CD4-positive, alpha-beta T cell (primary cell): ENCODE results near the gene IL16. TPM values are rescaled to one million over a fixed set of nuclear protein-coding genes. Genes with fewer than 3 reads are reported as not detected.

Source experiments
- ATAC-seq: fragments of 200-7000 bp; cut with Tn5 transposase; one replicate; pipeline ENCODE4 v1.10.0; 2022; ENCODE audit warnings: mild to moderate bottlenecking; ENCODE audit not compliant: poor library complexity
- CTCF ChIA-PET: fragments of 350-600 bp; sonication (Branson Sonifier 250); formaldehyde crosslinking; loops from one replicate; lab custom pipeline; 2021; ENCODE audit warnings: antibody characterized with exemption, inconsistent platforms; lab: Charles Lee
- POLR2A ChIA-PET: fragments of 350-600 bp; sonication (Branson Sonifier 250); formaldehyde crosslinking; loops from one replicate; lab custom pipeline; 2021; ENCODE audit warnings: antibody characterized with exemption, inconsistent platforms; lab: Charles Lee
- DNase-seq, 14 experiments: peaks; one replicate each; pipeline ENCODE4 v3.0.0-alpha.2; 2013 to 2020; ENCODE audit warnings: mixed read lengths in 2 of 14
- H3K27ac ChIP-seq, 2 donors: one replicate each; pipeline versions ENCODE4 v1.5.1 to v1.7.0; 2013; ENCODE audit warnings: low read length in 2 of 2, low read depth in 1 of 2, mild to moderate bottlenecking in 1 of 2
- H3K27me3 ChIP-seq, 2 experiments: 1 replicate in 1 of 2; 2 replicates in 1 of 2; pipeline versions ENCODE4 v1.6.1 to v1.7.0; 2013; ENCODE audit warnings: low read length in 2 of 2, control low read depth in 1 of 2, mild to moderate bottlenecking in 1 of 2, moderate library complexity in 1 of 2; ENCODE audit not compliant: insufficient read depth in 2 of 2, control insufficient read depth in 1 of 2
- H3K36me3 ChIP-seq: one replicate; pipeline ENCODE4 v1.6.1; 2013; ENCODE audit warnings: low read length, control low read depth; ENCODE audit not compliant: insufficient read depth
- H3K4me1 ChIP-seq: one replicate; pipeline ENCODE4 v1.6.1; 2013; ENCODE audit warnings: low read length, control low read depth; ENCODE audit not compliant: insufficient read depth
- H3K4me3 ChIP-seq: one replicate; pipeline ENCODE4 v1.5.1; 2013; ENCODE audit warnings: mild to moderate bottlenecking, low read length, moderate library complexity
- H3K9me3 ChIP-seq, 2 experiments: 1 replicate in 1 of 2; 2 replicates in 1 of 2; pipeline versions ENCODE4 v1.6.1 to v1.7.0; 2013; ENCODE audit warnings: low read length in 2 of 2, mild to moderate bottlenecking in 2 of 2, control low read depth in 1 of 2, moderate library complexity in 1 of 2; ENCODE audit not compliant: control insufficient read depth in 1 of 2, insufficient read depth in 1 of 2
- H3K27ac Mint-ChIP-seq: one replicate; pipeline ENCODE4 v1.8.0; 2020; ENCODE audit warnings: mixed read lengths
- H3K27me3 Mint-ChIP-seq: one replicate; pipeline ENCODE4 v1.8.0; 2021; ENCODE audit warnings: mixed read lengths
- H3K36me3 Mint-ChIP-seq: one replicate; pipeline ENCODE4 v1.8.0; 2021; ENCODE audit warnings: low read depth, mixed read lengths
- H3K4me1 Mint-ChIP-seq: one replicate; pipeline ENCODE4 v1.8.0; 2021; ENCODE audit warnings: low read depth, mixed read lengths
- H3K4me3 Mint-ChIP-seq: one replicate; pipeline ENCODE4 v1.8.0; 2020; ENCODE audit warnings: mild to moderate bottlenecking, mixed read lengths
- H3K9me3 Mint-ChIP-seq: one replicate; pipeline ENCODE4 v1.8.0; 2020; ENCODE audit warnings: mixed read lengths
- intact Hi-C, 2 experiments: fragments of 100-400 bp; cut with DNase I in 1 of 2; cut with micrococcal nuclease in 1 of 2; formaldehyde crosslinking; loops; one replicate each; pipeline versions ENCODE4 v1.15.1 to v1.9.0; 2023 to 2025; cut with DNase I, micrococcal nuclease
- total RNA-seq, 174 experiments: library from RNA in 2 of 174; stranded (reverse) in 2 of 174; gene quantifications; one replicate each; pipeline ENCODE4 v1.2.3 and lab custom pipeline; 2021 to 2026
- TF ChIP-seq, protein P1 (sequence below): fragments of 200-600 bp; IDR thresholded peaks from one replicate; pipeline ENCODE4 v1.8.0; 2022; ENCODE audit warnings: antibody characterized with exemption, mild to moderate bottlenecking

Gene IL16
- total RNA-seq, 2 experiments from 2014 or later, result 164 to 168 TPM

DNA sequence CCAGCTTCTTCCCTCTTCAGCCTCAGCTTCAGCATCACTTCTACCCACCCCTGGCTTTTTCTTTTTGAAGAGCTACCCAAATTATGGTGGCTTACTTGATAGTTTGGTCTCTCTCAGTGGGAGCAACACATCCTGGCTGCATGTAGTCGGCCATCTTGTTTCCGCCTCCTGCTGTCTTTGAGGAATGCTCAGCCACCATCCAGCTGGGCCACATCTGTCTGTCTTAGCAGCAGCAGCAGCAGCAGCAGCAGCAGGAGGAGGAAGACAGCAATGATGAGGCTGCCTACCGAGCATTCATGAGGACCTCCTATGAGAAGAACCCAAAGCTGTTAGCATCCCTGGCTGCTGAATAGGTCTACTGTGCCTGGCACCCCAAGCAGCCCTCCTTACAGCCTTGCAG lies 19.7 kb downstream of the IL16 start:
- H3K4me1 Mint-ChIP-seq, result no peaks in the 10 kb centered on the region
- ChIA-PET POLR2A (no interaction called here), CTCF (no interaction called here)
- H3K27ac Mint-ChIP-seq, result no peak overlapping the region
- H3K36me3 Mint-ChIP-seq, result no peaks in the 10 kb centered on the region
- Histone ChIP-seq H3K27ac (no peak overlapping the region), H3K27me3 (peaks cover 0 to 11% of the 10 kb centered on the region in 2 experiments), H3K4me3 (no peak overlapping the region), H3K36me3 (no peaks in the 10 kb centered on the region), H3K4me1 (no peaks in the 10 kb centered on the region), H3K9me3 (peaks cover 10 to 21% of the 10 kb centered on the region in 2 experiments)
- ATAC-seq (no peak), DNase-seq (no peak)
- intact Hi-C loops, result no loop called here
- peaks cover 4% of the 10 kb centered on the region for H3K9me3 Mint-ChIP-seq
- TF ChIP-seq, protein P1, sequence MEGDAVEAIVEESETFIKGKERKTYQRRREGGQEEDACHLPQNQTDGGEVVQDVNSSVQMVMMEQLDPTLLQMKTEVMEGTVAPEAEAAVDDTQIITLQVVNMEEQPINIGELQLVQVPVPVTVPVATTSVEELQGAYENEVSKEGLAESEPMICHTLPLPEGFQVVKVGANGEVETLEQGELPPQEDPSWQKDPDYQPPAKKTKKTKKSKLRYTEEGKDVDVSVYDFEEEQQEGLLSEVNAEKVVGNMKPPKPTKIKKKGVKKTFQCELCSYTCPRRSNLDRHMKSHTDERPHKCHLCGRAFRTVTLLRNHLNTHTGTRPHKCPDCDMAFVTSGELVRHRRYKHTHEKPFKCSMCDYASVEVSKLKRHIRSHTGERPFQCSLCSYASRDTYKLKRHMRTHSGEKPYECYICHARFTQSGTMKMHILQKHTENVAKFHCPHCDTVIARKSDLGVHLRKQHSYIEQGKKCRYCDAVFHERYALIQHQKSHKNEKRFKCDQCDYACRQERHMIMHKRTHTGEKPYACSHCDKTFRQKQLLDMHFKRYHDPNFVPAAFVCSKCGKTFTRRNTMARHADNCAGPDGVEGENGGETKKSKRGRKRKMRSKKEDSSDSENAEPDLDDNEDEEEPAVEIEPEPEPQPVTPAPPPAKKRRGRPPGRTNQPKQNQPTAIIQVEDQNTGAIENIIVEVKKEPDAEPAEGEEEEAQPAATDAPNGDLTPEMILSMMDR, result no peak
- peaks cover 3% of the 10 kb centered on the region for H3K27me3 Mint-ChIP-seq
- H3K4me3 Mint-ChIP-seq, result no peak overlapping the region

DNA sequence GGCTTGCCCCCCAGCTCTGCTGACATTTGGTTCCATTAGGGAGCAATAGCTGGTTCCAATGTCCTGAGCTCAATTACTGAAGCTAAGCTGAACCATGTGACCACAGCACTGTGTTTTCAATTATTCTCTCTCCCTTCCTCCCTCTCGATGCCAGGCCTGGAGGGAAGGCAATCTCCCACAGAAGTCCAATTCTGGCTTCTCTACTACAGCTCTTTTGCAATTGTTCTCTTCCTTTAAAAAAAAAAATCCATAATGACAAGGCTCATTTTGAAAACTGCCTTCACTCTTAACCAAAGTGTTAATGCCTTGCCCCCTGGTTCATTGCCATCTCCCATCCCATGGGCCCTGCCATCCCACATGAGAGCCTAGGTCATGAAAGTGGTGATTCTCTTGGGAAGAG lies 24.8 kb downstream of the IL16 start:
- H3K4me1 Mint-ChIP-seq, result no peaks in the 10 kb centered on the region
- Histone ChIP-seq H3K4me1 (no peaks in the 10 kb centered on the region), H3K4me3 (no peak overlapping the region), H3K9me3 (no peaks in the 10 kb centered on the region), H3K27me3 (peaks cover 0 to 6% of the 10 kb centered on the region in 2 experiments), H3K36me3 (no peaks in the 10 kb centered on the region), H3K27ac (no peak overlapping the region)
- ATAC-seq (no peak), DNase-seq (no peak)
- POLR2A ChIA-PET, result no interaction called here
- TF ChIP-seq, protein P1, result no peak
- no peak overlapping the region for H3K27ac Mint-ChIP-seq
- CTCF ChIA-PET, result no interaction called here
- no peak overlapping the region for H3K4me3 Mint-ChIP-seq
- intact Hi-C loops, result no loop called here
- H3K36me3 Mint-ChIP-seq, result no peaks in the 10 kb centered on the region
- no peaks in the 10 kb centered on the region for H3K27me3 Mint-ChIP-seq
- no peaks in the 10 kb centered on the region for H3K9me3 Mint-ChIP-seq

DNA sequence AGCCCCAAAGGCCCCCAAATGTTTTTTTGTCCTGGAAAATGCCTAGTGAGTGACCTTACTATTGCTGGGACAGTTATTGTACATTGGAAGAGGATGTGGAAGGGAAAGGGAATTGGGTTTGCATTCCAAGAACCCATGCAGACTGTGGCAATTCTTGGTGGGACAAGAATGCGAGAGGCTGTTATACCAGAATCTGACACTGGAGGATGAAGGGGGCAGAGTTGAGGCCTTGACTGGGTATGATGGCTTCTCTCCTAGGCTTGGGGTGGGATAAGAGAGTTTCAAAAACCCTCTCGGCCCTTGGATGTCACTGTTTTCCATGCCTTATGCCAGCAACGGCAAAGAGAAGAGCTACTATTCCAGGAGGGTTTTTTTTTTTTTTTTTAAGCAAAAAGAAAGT lies 25.3 kb downstream of the IL16 start:
- intact Hi-C loops, result no loop called here
- H3K36me3 ChIP-seq, result no peaks in the 10 kb centered on the region
- no peak for DNase-seq
- Mint-ChIP-seq H3K36me3 (no peaks in the 10 kb centered on the region), H3K27ac (no peak overlapping the region), H3K4me3 (no peak overlapping the region), H3K4me1 (no peaks in the 10 kb centered on the region), H3K9me3 (no peaks in the 10 kb centered on the region), H3K27me3 (no peaks in the 10 kb centered on the region)
- TF ChIP-seq, protein P1, result no peak
- H3K9me3 ChIP-seq, result no peaks in the 10 kb centered on the region
- peaks cover 0 to 6% of the 10 kb centered on the region in 2 experiments for H3K27me3 ChIP-seq
- ATAC-seq, result no peak
- H3K4me1 ChIP-seq, result no peaks in the 10 kb centered on the region
- no peak overlapping the region for H3K27ac ChIP-seq
- no peak overlapping the region for H3K4me3 ChIP-seq
- CTCF ChIA-PET, result no interaction called here
- POLR2A ChIA-PET, result no interaction called here
